GM23338 (cell line): ENCODE measurements around the gene SPHKAP. TPM values are rescaled to one million over a fixed set of nuclear protein-coding genes. Genes with fewer than 3 reads are reported as not detected.

ENCODE experiments used
- ATAC-seq: fragments of 200-7000 bp; cut with Tn5 transposase; 3 replicates; pipeline ENCODE4 v1.9.1; 2020
- DNase-seq: peaks from one replicate; pipeline ENCODE4 v3.0.0-alpha.2; 2015; ENCODE audit warnings: low spot score
- H2AFZ ChIP-seq: fragments of 200-600 bp; sonication (generic); 2 replicates; pipeline ENCODE4 v1.8.0; 2016; ENCODE audit warnings: antibody characterized with exemption, mild to moderate bottlenecking, moderate library complexity
- H3F3A ChIP-seq: fragments of 200-600 bp; sonication (generic); replicated peaks from 2 replicates; pipeline ENCODE4 v1.8.0; 2017; ENCODE audit warnings: antibody characterized with exemption, mixed run types, low read depth
- H3K27ac ChIP-seq: fragments of 200-600 bp; sonication (generic); 2 replicates; pipeline ENCODE4 v1.6.1; 2016; ENCODE audit warnings: low read depth
- H3K27me3 ChIP-seq: fragments of 200-600 bp; sonication (generic); 2 replicates; pipeline ENCODE4 v1.8.0; 2016; ENCODE audit warnings: mild to moderate bottlenecking, mixed run types, moderate library complexity; ENCODE audit not compliant: insufficient read depth
- H3K36me3 ChIP-seq: fragments of 200-600 bp; sonication (generic); 2 replicates; pipeline ENCODE4 v1.8.0; 2016; ENCODE audit warnings: mild to moderate bottlenecking; ENCODE audit not compliant: insufficient read depth
- H3K4me1 ChIP-seq: fragments of 200-600 bp; sonication (generic); 2 replicates; pipeline ENCODE4 v1.8.0; 2016; ENCODE audit warnings: mild to moderate bottlenecking, moderate library complexity; ENCODE audit not compliant: insufficient read depth
- H3K4me2 ChIP-seq: fragments of 200-600 bp; sonication (generic); 2 replicates; pipeline ENCODE4 v1.7.1; 2017; ENCODE audit warnings: mixed run types
- H3K4me3 ChIP-seq: fragments of 200-600 bp; sonication (generic); 2 replicates; pipeline ENCODE4 v1.6.1; 2016; ENCODE audit warnings: mixed run types
- H3K79me2 ChIP-seq: fragments of 200-600 bp; sonication (generic); replicated peaks from 2 replicates; pipeline ENCODE4 v1.8.0; 2017; ENCODE audit warnings: mild to moderate bottlenecking; ENCODE audit not compliant: insufficient read depth
- H3K9me2 ChIP-seq: fragments of 200-600 bp; sonication (generic); 2 replicates; pipeline ENCODE4 v1.8.0; 2017; ENCODE audit not compliant: insufficient read depth
- H4K20me1 ChIP-seq: fragments of 200-600 bp; sonication (generic); replicated peaks from 2 replicates; pipeline ENCODE4 v1.8.0; 2017; ENCODE audit warnings: mild to moderate bottlenecking; ENCODE audit not compliant: insufficient read depth
- H3K27ac Mint-ChIP-seq: 2 replicates; pipeline ENCODE4 v1.8.0; 2020; ENCODE audit warnings: inconsistent platforms, mild to moderate bottlenecking, moderate library complexity, mixed read lengths
- H3K27me3 Mint-ChIP-seq: 3 replicates; pipeline ENCODE4 v1.8.0; 2022; ENCODE audit warnings: low read depth, mild to moderate bottlenecking, moderate library complexity, mixed read lengths, inconsistent platforms; ENCODE audit not compliant: insufficient read depth, poor library complexity
- H3K36me3 Mint-ChIP-seq: 3 replicates; pipeline ENCODE4 v1.8.0; 2021; ENCODE audit warnings: low read depth, mild to moderate bottlenecking, inconsistent platforms, moderate library complexity, mixed read lengths
- H3K4me1 Mint-ChIP-seq: 3 replicates; pipeline ENCODE4 v1.8.0; 2020; ENCODE audit warnings: mild to moderate bottlenecking, inconsistent platforms, mixed read lengths
- H3K4me3 Mint-ChIP-seq: 3 replicates; pipeline ENCODE4 v1.8.0; 2021; ENCODE audit warnings: moderate library complexity, mild to moderate bottlenecking, inconsistent platforms, mixed read lengths
- H3K9me3 Mint-ChIP-seq: 3 replicates; pipeline ENCODE4 v1.8.0; 2020; ENCODE audit warnings: moderate library complexity, mild to moderate bottlenecking, inconsistent platforms, mixed read lengths
- CREB1 ChIP-seq: fragments of 250-450 bp; sonication (Bioruptor Pico); IDR thresholded peaks from 2 replicates; pipeline ENCODE4 v1.5.0; 2020; ENCODE audit warnings: low read depth, mild to moderate bottlenecking, moderate library complexity
- CTCF ChIP-seq, 2 experiments: fragments of 200-600 bp in 1 of 2; sonication (generic) in 1 of 2; conservative IDR thresholded peaks; 2 replicates each; pipeline versions ENCODE4 v1.5.1 to v1.6.1; 2016 to 2017; ENCODE audit warnings: antibody characterized with exemption in 2 of 2, low read depth in 2 of 2, mild to moderate bottlenecking in 2 of 2, moderate library complexity in 1 of 2
- ETS1 ChIP-seq: IDR thresholded peaks from 2 replicates; pipeline ENCODE4 v1.6.1; 2016; ENCODE audit warnings: antibody characterized with exemption
- EZH2 ChIP-seq: fragments of 200-600 bp; sonication (generic); IDR thresholded peaks from one replicate; pipeline ENCODE4 v1.8.0; 2017; ENCODE audit warnings: antibody characterized with exemption, mild to moderate bottlenecking, low read depth; ENCODE audit not compliant: unreplicated experiment
- EZH2phosphoT487 ChIP-seq: fragments of 200-600 bp; sonication (generic); IDR thresholded peaks from one replicate; pipeline ENCODE4 v1.8.1; 2018; ENCODE audit warnings: antibody characterized with exemption; ENCODE audit not compliant: unreplicated experiment
- POLR2AphosphoS5 ChIP-seq: IDR thresholded peaks from 2 replicates; pipeline ENCODE4 v1.6.1; 2016; ENCODE audit warnings: antibody characterized with exemption, low read depth
- STAT1 ChIP-seq: IDR thresholded peaks from one replicate; pipeline ENCODE4 v1.6.1; 2016; ENCODE audit warnings: antibody characterized with exemption; ENCODE audit not compliant: unreplicated experiment
- ZNF114 ChIP-seq: fragments of 250-450 bp; sonication (Bioruptor Pico); IDR thresholded peaks from 2 replicates; pipeline ENCODE4 v1.5.0; 2020; ENCODE audit warnings: mild to moderate bottlenecking, moderate library complexity
- ZNF331 ChIP-seq: fragments of 250-450 bp; sonication (Bioruptor Pico); IDR thresholded peaks from 2 replicates; pipeline ENCODE4 v1.5.0; 2020; ENCODE audit warnings: low read depth, mild to moderate bottlenecking, moderate library complexity
- ZNF462 ChIP-seq: fragments of 250-450 bp; sonication (Bioruptor Pico); IDR thresholded peaks from 2 replicates; pipeline ENCODE4 v1.5.0; 2020; ENCODE audit warnings: mild to moderate bottlenecking, moderate library complexity
- polyA plus RNA-seq: library from polyadenylated mRNA; unstranded; fragments of >200 nt; fragmentation: Nextera tagmentation; extraction: Ambion mirVana; gene quantifications from 2 replicates; pipeline ENCODE4 v1.2.1, GENCODE V29; 2016
- total RNA-seq: library from RNA; depleted of rRNA; stranded (reverse); fragments of >200 nt; shearing (Covaris generic); gene quantifications from 2 replicates; pipeline ENCODE4 v1.2.3, GENCODE V29; 2014

The SPHKAP gene
- total and polyA plus RNA-seq, 2 experiments from 2014 or later: 0.10 TPM; not detected in 1

- TF ChIP-seq ZNF462 (CRISPR knock-in tag): no peak
- TF ChIP-seq ZNF331 (CRISPR knock-in tag): no peak
Observed at GRCh38 chr2:228094377-228094921, 87.0 kb downstream of the SPHKAP start (continued).

- DNase-seq: no peak
- no peak overlapping the region for H3K27ac Mint-ChIP-seq
- no peaks in the 10 kb centered on the region for H3K4me1 Mint-ChIP-seq
- no peak overlapping the region for H3K4me2 ChIP-seq
- H3F3A ChIP-seq: no peaks in the 10 kb centered on the region
- peaks cover 17% of the 10 kb centered on the region; the same call in 1 of the 3 replicates for H3K36me3 Mint-ChIP-seq
- H3K79me2 ChIP-seq: no peaks in the 10 kb centered on the region
- no peaks in the 10 kb centered on the region for H4K20me1 ChIP-seq
- no peak overlapping the region for H2AFZ ChIP-seq
- H3K4me3 Mint-ChIP-seq: no peak overlapping the region
- no peaks in the 10 kb centered on the region for H3K27me3 ChIP-seq
- no peak overlapping the region for H3K4me3 ChIP-seq
- H3K4me1 ChIP-seq: no peaks in the 10 kb centered on the region
- peaks cover 1% of the 10 kb centered on the region for H3K27me3 Mint-ChIP-seq
- H3K9me2 ChIP-seq: no peaks in the 10 kb centered on the region
- no peak overlapping the region for H3K27ac ChIP-seq
- ATAC-seq: no peak
- peaks cover 29% of the 10 kb centered on the region for H3K9me3 Mint-ChIP-seq
- H3K36me3 ChIP-seq: no peaks in the 10 kb centered on the region
- no peak for TF ChIP-seq ETS1
- no peak for TF ChIP-seq EZH2
- TF ChIP-seq POLR2AphosphoS5: no peak
- no peak for TF ChIP-seq EZH2phosphoT487
- TF ChIP-seq ZNF114 (CRISPR knock-in tag): no peak
- TF ChIP-seq ZNF331 (CRISPR knock-in tag): no peak
- no peak for TF ChIP-seq CTCF (conservative IDR thresholded peaks at IDR 0.05; ENCODE audit: low read depth in 2 of 2)
- no peak for TF ChIP-seq CREB1 (CRISPR knock-in tag)
- no peak for TF ChIP-seq STAT1
Observed at GRCh38 chr2:228092056-228092455, 89.4 kb downstream of the SPHKAP start.
